Fibroblast of pulmonary artery (primary cell): ENCODE results near the gene HSD17B12.

Experiments used
- DNase-seq: peaks from one replicate; pipeline ENCODE4 v3.0.0-alpha.2; 2010; ENCODE audit warnings: low read depth
- H3K4me3 ChIP-seq: replicated peaks from 2 replicates; pipeline ENCODE4 v1.5.1; 2011; ENCODE audit warnings: low read depth, mild to moderate bottlenecking, control low read depth, low read length, moderate library complexity
- CTCF ChIP-seq: IDR thresholded peaks from 2 replicates; pipeline ENCODE4 v1.5.1; 2011; ENCODE audit warnings: mild to moderate bottlenecking, control low read depth, low read length, inconsistent platforms; ENCODE audit errors: missing control alignments

HSD17B12 gene

GRCh38 chr11:43687120-43687791 is 6.7 kb downstream of the HSD17B12 start:
- DNase-seq = peak; percentile 86
- H3K4me3 ChIP-seq = no peak overlapping the region
- no peak for TF ChIP-seq CTCF

- DNase-seq = no peak
- TF ChIP-seq CTCF = no peak
- H3K4me3 ChIP-seq = no peak overlapping the region
Measured at GRCh38 chr11:43688394-43688793, 7.9 kb downstream of the HSD17B12 start.

- no peak overlapping the region for H3K4me3 ChIP-seq
- DNase-seq = no peak
- TF ChIP-seq CTCF = no peak
Measured at GRCh38 chr11:43689167-43689566, 8.6 kb downstream of the HSD17B12 start.

- TF ChIP-seq CTCF = no peak
- peak; percentile 18 for DNase-seq
- no peak overlapping the region for H3K4me3 ChIP-seq
Measured at GRCh38 chr11:43690929-43691725, 10.6 kb downstream of the HSD17B12 start.

GRCh38 chr11:43691806-43692205 is 11.3 kb downstream of the HSD17B12 start:
- DNase-seq = no peak
- no peak for TF ChIP-seq CTCF
- H3K4me3 ChIP-seq = no peak overlapping the region

- no peak overlapping the region for H3K4me3 ChIP-seq
- no peak for DNase-seq
- TF ChIP-seq CTCF = no peak
Measured at GRCh38 chr11:43693069-43693468, 12.5 kb downstream of the HSD17B12 start.

GRCh38 chr11:43693731-43694130 is 13.2 kb downstream of the HSD17B12 start:
- no peak for DNase-seq
- no peak overlapping the region for H3K4me3 ChIP-seq
- TF ChIP-seq CTCF = no peak
